Heart right ventricle (tissue), 16 donors: ENCODE measurements around the gene PLEKHA5. TPM values are rescaled to one million over a fixed set of nuclear protein-coding genes. Genes with fewer than 3 reads are reported as not detected.
"Not testable (repeated sequence)": the region's sequence is repeated elsewhere in the genome, so short reads cannot be mapped to it uniquely, and the experiment has no call there.

ENCODE experiments used
- ATAC-seq, 8 donors: fragments of 200-7000 bp; cut with Tn5 transposase; one replicate each; pipeline ENCODE4 v1.9.1; 2020; ENCODE audit warnings: mild to moderate bottlenecking in 8 of 8, moderate library complexity in 8 of 8, moderate number of reproducible peaks in 1 of 8
- DNase-seq, 2 donors: peaks; one replicate each; pipeline ENCODE4 v3.0.0-alpha.2; 2020
- H3K27ac ChIP-seq, 10 donors: fragments of 200-600 bp; sonication (generic) in 2 of 10; one replicate each; pipeline versions ENCODE4 v1.5.0 to v1.8.0; 2020 to 2022; ENCODE audit warnings: mild to moderate bottlenecking in 3 of 10
- H3K27me3 ChIP-seq, 7 donors: fragments of 200-600 bp; one replicate each; pipeline ENCODE4 v1.8.0; 2021 to 2022; ENCODE audit warnings: mild to moderate bottlenecking in 2 of 7
- H3K36me3 ChIP-seq, 9 donors: fragments of 200-600 bp; sonication (generic) in 1 of 9; one replicate each; pipeline versions ENCODE4 v1.5.0 to v1.8.0; 2020 to 2022; ENCODE audit warnings: mild to moderate bottlenecking in 2 of 9
- H3K4me1 ChIP-seq, 9 donors: fragments of 200-600 bp; sonication (generic) in 1 of 9; one replicate each; pipeline versions ENCODE4 v1.5.0 to v1.8.0; 2020 to 2022; ENCODE audit warnings: mild to moderate bottlenecking in 4 of 9
- H3K4me3 ChIP-seq, 10 donors: fragments of 200-600 bp; sonication (generic) in 2 of 10; one replicate each; pipeline versions ENCODE4 v1.5.0 to v1.8.0; 2020 to 2022; ENCODE audit warnings: mild to moderate bottlenecking in 7 of 10, moderate library complexity in 2 of 10
- H3K9me3 ChIP-seq, 11 donors: fragments of 200-600 bp in 10 of 11; sonication (generic) in 2 of 11; one replicate each; pipeline versions ENCODE4 v1.5.0 to v1.8.0; 2013 to 2022; ENCODE audit warnings: mild to moderate bottlenecking in 2 of 11, control low read depth in 1 of 11, moderate library complexity in 1 of 11
- CTCF ChIP-seq, 9 donors: fragments of 200-600 bp; sonication (generic) in 2 of 9; IDR thresholded peaks; one replicate each; pipeline versions ENCODE4 v1.5.0 to v1.8.0; 2021 to 2022; ENCODE audit warnings: antibody characterized with exemption in 9 of 9, mild to moderate bottlenecking in 5 of 9, moderate library complexity in 1 of 9
- WGBS, 2 donors: extraction: QIAGEN DNeasy Blood & Tissue Kit; methylation state at CpG; one replicate each; pipeline ENCODE4 v1.1.7; 2013; ENCODE audit warnings: inconsistent platforms in 1 of 2; 5-methylcytosine and 5-hydroxymethylcytosine counted together
- intact Hi-C, 10 donors: fragments of 100-400 bp; cut with DNase I; formaldehyde crosslinking; loops; one replicate each; pipeline versions ENCODE4 v1.11.1 to v1.14.2; 2022
- polyA plus RNA-seq, 2 donors: library from polyadenylated mRNA; stranded (reverse); fragments of 200-250 nt; gene quantifications; one replicate each; pipeline ENCODE4 v1.2.3, GENCODE V29; 2013
- total RNA-seq, 10 donors: library from RNA; stranded (reverse); fragmentation: NEBNext Ultra II Directional in 3 of 10; extraction: Animal tissue kit (Norgen Biotek cat#: 25700) in 3 of 10; gene quantifications; one replicate each; pipeline versions ENCODE4 v1.2.1 to v1.2.4, GENCODE V29; 2021 to 2023
- donor health status: Arrhythmogenic right ventricular cardiomyopathy.
- donor health status: ischemic (EF 13 %, LVEDD 7.1; RV severe dilation, severe dysfunction).
- donor health status: healthy with polysubstance abuse.
- donor health status: DM: no; HTN: yes; CAD: no.
- donor health status: DM: no; HTN: no; CAD: no.
- donor health status: ischemic (EF 25% LVEDD 6.9; RV normal size, moderate dysfunction).
- donor health status: ischemic (EF 25% LVEDD 5.7; RV mildly dilated, moderate dysfunction).
- donor health status: healthy.
- donor health status: DM: yes; HTN: yes; CAD: no.
- donor health status: Ischemic cardiomyopathy.
- donor health status: ischemic (EF 35%, LVEDD 5.7; RV mildly dilated, moderate dysfunction).
- donor health status: nonischemic (EF 11% LVEDD 7.7; RV severe dilation, severe dysfunction).
- donor health status: DM: yes; HTN: yes; CAD: no.
- donor health status: PGD.
- donor health status: ischemic (EF 29% LVEDD 5.4; RV normal size, mild dysfunction).
- donor health status: nonischemic (EF 23%, LVEDD 6.1; RV moderate dilation, normal function).

The PLEKHA5 gene
- total and polyA plus RNA-seq, 12 donors, result 11.8 to 77.1 (median 61.8) TPM

GRCh38 chr12:19085090-19085489 lies 44.4 kb upstream of the PLEKHA5 start:
- Histone ChIP-seq H3K4me3 (no peak overlapping the region), H3K27me3 (no peaks in the 10 kb centered on the region), H3K4me1 (no peaks in the 10 kb centered on the region), H3K36me3 (no peaks in the 10 kb centered on the region), H3K27ac (no peak overlapping the region), H3K9me3 (peaks cover 0 to 8% (median 0%) of the 10 kb centered on the region in 11 donors)
- DNase-seq (no peak), ATAC-seq (no peak)
- intact Hi-C loops, result no loop called here
- TF ChIP-seq CTCF (IDR thresholded peaks at IDR 0.05), result no peak
- WGBS, 2 donors, result 85 to 95% methylated on average over 2 of the region's 2 CpGs

GRCh38 chr12:19088606-19089005 lies 40.9 kb upstream of the PLEKHA5 start:
- no peak overlapping the region for H3K4me3 ChIP-seq
- no peaks in the 10 kb centered on the region for H3K36me3 ChIP-seq
- ATAC-seq (no peak), DNase-seq (no peak)
- H3K27me3 ChIP-seq, result no peaks in the 10 kb centered on the region
- no peak overlapping the region for H3K27ac ChIP-seq
- intact Hi-C loops, result no loop called here
- WGBS, 2 donors, result 91 to 93% methylated on average over 3 of the region's 3 CpGs
- H3K4me1 ChIP-seq, result no peaks in the 10 kb centered on the region
- TF ChIP-seq CTCF (IDR thresholded peaks at IDR 0.05), result no peak
- H3K9me3 ChIP-seq, result peaks cover 0 to 8% (median 0%) of the 10 kb centered on the region in 11 donors

- H3K27ac ChIP-seq, H3K36me3 ChIP-seq, ATAC-seq, intact Hi-C loops, H3K9me3 ChIP-seq, H3K4me3 ChIP-seq, H3K27me3 ChIP-seq, DNase-seq, H3K4me1 ChIP-seq: not testable (repeated sequence)
- WGBS, 2 donors, result 32 to 52% methylated on average over 4 of the region's 4 CpGs
These were observed 37.1 kb upstream of the PLEKHA5 start for GRCh38 chr12:19092482-19092881.

GRCh38 chr12:19093218-19093617 lies 36.3 kb upstream of the PLEKHA5 start:
- Histone ChIP-seq H3K4me1 (no peaks in the 10 kb centered on the region), H3K9me3 (peaks cover 0 to 6% (median 0%) of the 10 kb centered on the region in 11 donors), H3K36me3 (no peaks in the 10 kb centered on the region), H3K4me3 (no peak overlapping the region), H3K27me3 (no peaks in the 10 kb centered on the region), H3K27ac (no peak overlapping the region)
- no peak for TF ChIP-seq CTCF (IDR thresholded peaks at IDR 0.05)
- DNase-seq (no peak), ATAC-seq (no peak)
- intact Hi-C loops, result no loop called here
- WGBS, 2 donors, result 89 to 90% methylated on average over 3 of the region's 3 CpGs

- intact Hi-C loops, result no loop called here
- no peak for TF ChIP-seq CTCF (IDR thresholded peaks at IDR 0.05)
- Histone ChIP-seq H3K36me3 (no peaks in the 10 kb centered on the region), H3K4me3 (no peak overlapping the region), H3K4me1 (no peaks in the 10 kb centered on the region), H3K27ac (no peak overlapping the region), H3K9me3 (peaks cover 0 to 6% (median 0%) of the 10 kb centered on the region in 11 donors), H3K27me3 (no peaks in the 10 kb centered on the region)
- no peak for ATAC-seq
- 90 to 92% methylated on average over 3 of the region's 3 CpGs for WGBS, 2 donors
- DNase-seq, result no peak
These were observed 34.2 kb upstream of the PLEKHA5 start for GRCh38 chr12:19095331-19095730.
